Type B pancreatic cell (in vitro differentiated cells): ENCODE measurements around the gene SLC2A10. TPM values are rescaled to one million over a fixed set of nuclear protein-coding genes. Genes with fewer than 3 reads are reported as not detected.

ENCODE experiments used
- DNase-seq: peaks from one replicate; pipeline ENCODE4 v3.0.0; 2021; ENCODE audit warnings: mixed read lengths; ENCODE audit not compliant: unreplicated experiment; ENCODE audit errors: extremely low spot score
- H3K27ac Mint-ChIP-seq: 2 replicates; pipeline ENCODE4 v1.8.0; 2021; ENCODE audit warnings: mild to moderate bottlenecking, mixed read lengths
- H3K27me3 Mint-ChIP-seq: 2 replicates; pipeline ENCODE4 v1.8.0; 2021; ENCODE audit warnings: mixed read lengths
- H3K36me3 Mint-ChIP-seq: 2 replicates; pipeline ENCODE4 v1.8.0; 2021; ENCODE audit warnings: mixed read lengths
- H3K4me1 Mint-ChIP-seq: one replicate; pipeline ENCODE4 v1.8.0; 2021; ENCODE audit warnings: mixed read lengths; ENCODE audit not compliant: unreplicated experiment
- H3K4me3 Mint-ChIP-seq: 2 replicates; pipeline ENCODE4 v1.8.0; 2021; ENCODE audit warnings: mild to moderate bottlenecking, mixed read lengths
- H3K9me3 Mint-ChIP-seq: 2 replicates; pipeline ENCODE4 v1.8.0; 2021; ENCODE audit warnings: mixed read lengths
- CTCF ChIP-seq: fragments of 200-600 bp; sonication (generic); conservative IDR thresholded peaks from 2 replicates; pipeline ENCODE4 v1.5.0; 2021; ENCODE audit warnings: antibody characterized with exemption, mild to moderate bottlenecking
- total RNA-seq: library from RNA; stranded (reverse); gene quantifications from 2 replicates; pipeline ENCODE4 v1.2.1, GENCODE V29; 2021; ENCODE audit warnings: low replicate concordance

SLC2A10 gene
- total RNA-seq, 1 donor from 2014 or later = 15.8 TPM

GRCh38 chr20:46678516-46678915, 30.9 kb upstream of the SLC2A10 start:
- no peak for TF ChIP-seq CTCF
- H3K27ac Mint-ChIP-seq = no peak overlapping the region

DNA sequence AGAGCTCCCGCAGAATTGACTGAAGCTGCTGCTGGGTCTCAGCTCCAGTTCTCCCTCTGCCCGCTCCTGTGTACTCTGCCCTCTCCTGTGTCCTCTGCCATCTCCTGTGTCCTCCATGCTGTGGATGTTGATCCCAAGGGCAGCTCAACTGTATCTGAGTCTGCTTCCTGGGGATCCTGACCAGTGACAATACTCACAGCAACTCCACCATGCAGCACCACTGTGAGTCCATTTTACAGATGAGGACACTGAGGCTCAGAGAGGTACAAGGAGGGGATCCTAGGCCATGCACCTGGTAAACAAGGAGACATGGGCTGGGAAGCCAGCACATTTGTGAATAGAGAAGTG, 28.8 kb upstream of the SLC2A10 start:
- no peak for DNase-seq
- Mint-ChIP-seq H3K9me3 (no peaks in the 10 kb centered on the region), H3K27ac (no peak overlapping the region), H3K4me1 (peaks cover 33% of the 10 kb centered on the region), H3K4me3 (no peak overlapping the region), H3K27me3 (no peaks in the 10 kb centered on the region), H3K36me3 (peaks cover 11% of the 10 kb centered on the region)
- TF ChIP-seq CTCF = no peak

More at GRCh38 chr20:46678516-46678915, 30.9 kb upstream of the SLC2A10 start:
- Mint-ChIP-seq H3K36me3 (peaks cover 9% of the 10 kb centered on the region), H3K4me3 (no peak overlapping the region), H3K27me3 (no peaks in the 10 kb centered on the region), H3K9me3 (peaks cover 4% of the 10 kb centered on the region), H3K4me1 (peaks cover 34% of the 10 kb centered on the region)
- DNase-seq = no peak

- H3K4me1 Mint-ChIP-seq = peaks cover 33% of the 10 kb centered on the region
- H3K4me3 Mint-ChIP-seq = peak overlapping the region; percentile 51
- H3K36me3 Mint-ChIP-seq = peaks cover 17% of the 10 kb centered on the region
- TF ChIP-seq CTCF = peak; percentile 91
- H3K9me3 Mint-ChIP-seq = no peaks in the 10 kb centered on the region
- no peak for DNase-seq
- H3K27me3 Mint-ChIP-seq = no peaks in the 10 kb centered on the region
- H3K27ac Mint-ChIP-seq = peak overlapping the region; percentile 62
Observed at GRCh38 chr20:46681032-46681854, 28.2 kb upstream of the SLC2A10 start.

- peak overlapping the region; percentile 86 for H3K4me3 Mint-ChIP-seq
- DNase-seq = no peak
- no peaks in the 10 kb centered on the region for H3K9me3 Mint-ChIP-seq
- H3K27ac Mint-ChIP-seq = peak overlapping the region; percentile 35
- no peaks in the 10 kb centered on the region for H3K27me3 Mint-ChIP-seq
- H3K4me1 Mint-ChIP-seq = peaks cover 33% of the 10 kb centered on the region
- peaks cover 22% of the 10 kb centered on the region for H3K36me3 Mint-ChIP-seq
- no peak for TF ChIP-seq CTCF
Observed at GRCh38 chr20:46682063-46682821, 27.2 kb upstream of the SLC2A10 start.

- Mint-ChIP-seq H3K27me3 (no peaks in the 10 kb centered on the region), H3K27ac (peak overlapping the region; percentile 86), H3K4me3 (peak overlapping the region; percentile 86), H3K9me3 (no peaks in the 10 kb centered on the region), H3K36me3 (peaks cover 22% of the 10 kb centered on the region), H3K4me1 (peaks cover 33% of the 10 kb centered on the region)
- DNase-seq = no peak
- no peak for TF ChIP-seq CTCF
Observed at GRCh38 chr20:46683011-46683667, 26.3 kb upstream of the SLC2A10 start.
